Duodenal mucosa (tissue), 2 donors: Measurements from ENCODE around the gene STON2.
"Not testable (repeated sequence)": the region's sequence is repeated elsewhere in the genome, so short reads cannot be mapped to it uniquely, and the experiment has no call there.

Experiments used
- H3K27ac ChIP-seq: one replicate; pipeline ENCODE4 v1.7.0; 2013; ENCODE audit warnings: low read depth, low read length
- H3K27me3 ChIP-seq, 2 donors: one replicate each; pipeline ENCODE4 v1.7.0; 2013; ENCODE audit warnings: low read length in 2 of 2, control low read depth in 1 of 2; ENCODE audit not compliant: insufficient read depth in 2 of 2, control insufficient read depth in 1 of 2
- H3K36me3 ChIP-seq, 2 donors: one replicate each; pipeline ENCODE4 v1.7.0; 2013; ENCODE audit warnings: low read length in 2 of 2, control low read depth in 1 of 2; ENCODE audit not compliant: insufficient read depth in 2 of 2, control insufficient read depth in 1 of 2
- H3K4me1 ChIP-seq, 2 donors: one replicate each; pipeline ENCODE4 v1.7.0; 2013; ENCODE audit warnings: low read length in 2 of 2, control low read depth in 1 of 2; ENCODE audit not compliant: insufficient read depth in 2 of 2, control insufficient read depth in 1 of 2
- H3K4me3 ChIP-seq, 2 donors: one replicate each; pipeline ENCODE4 v1.7.0; 2013; ENCODE audit warnings: low read length in 2 of 2, low read depth in 1 of 2
- H3K9ac ChIP-seq, 2 donors: one replicate each; pipeline ENCODE4 v1.7.0; 2013; ENCODE audit warnings: low read length in 2 of 2, low read depth in 1 of 2
- H3K9me3 ChIP-seq, 2 donors: one replicate each; pipeline ENCODE4 v1.7.0; 2013; ENCODE audit warnings: low read length in 2 of 2, control low read depth in 1 of 2; ENCODE audit not compliant: control insufficient read depth in 1 of 2

The STON2 gene

DNA sequence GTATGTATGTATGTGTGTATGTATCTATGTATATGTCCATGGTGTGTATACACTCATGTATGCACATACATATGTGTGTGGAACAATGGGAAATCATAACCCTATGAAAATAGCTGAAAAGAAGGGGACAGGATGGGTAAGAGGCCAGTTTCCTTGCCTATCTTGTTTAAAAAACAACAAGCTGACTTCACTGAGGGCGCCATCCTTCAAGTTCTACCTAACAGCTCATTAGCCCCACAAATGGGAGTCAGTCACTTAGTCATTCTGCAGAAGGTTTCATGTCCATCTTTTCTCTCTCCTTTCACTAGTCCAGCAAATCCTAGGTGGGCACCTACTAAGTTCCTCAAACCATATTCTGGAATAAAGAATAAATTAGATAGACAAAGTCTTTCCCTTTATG lies 14.7 kb downstream of the STON2 start:
- no peaks in the 10 kb centered on the region for H3K27me3 ChIP-seq
- H3K4me1 ChIP-seq: no peaks in the 10 kb centered on the region
- H3K36me3 ChIP-seq: no peaks in the 10 kb centered on the region
- H3K9me3 ChIP-seq: no peaks in the 10 kb centered on the region
- H3K4me3 ChIP-seq: no peak overlapping the region
- H3K9ac ChIP-seq: no peak overlapping the region
- no peak overlapping the region for H3K27ac ChIP-seq

DNA sequence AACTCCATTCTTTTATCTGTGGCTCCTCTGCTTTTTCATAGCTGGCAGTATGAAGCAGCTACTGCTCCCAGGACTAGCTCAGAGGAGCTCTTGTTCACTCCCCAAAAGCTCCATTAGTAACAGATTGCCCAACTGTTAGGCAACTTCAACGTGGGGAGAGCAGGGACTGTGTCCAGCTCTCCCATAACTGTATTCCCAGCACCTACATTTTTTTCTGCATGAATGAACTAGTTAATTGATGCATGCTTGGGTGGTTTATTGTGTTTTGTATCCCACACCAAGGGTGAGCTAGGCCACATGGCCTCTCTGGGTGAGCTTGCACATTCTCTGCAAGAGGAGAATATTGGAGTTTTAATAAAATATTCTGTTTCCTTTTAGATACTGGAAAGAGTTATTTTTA lies 15.2 kb downstream of the STON2 start:
- no peaks in the 10 kb centered on the region for H3K27me3 ChIP-seq
- H3K9ac ChIP-seq: no peak overlapping the region
- H3K4me3 ChIP-seq: no peak overlapping the region
- no peak overlapping the region for H3K27ac ChIP-seq
- H3K9me3 ChIP-seq: no peaks in the 10 kb centered on the region
- no peaks in the 10 kb centered on the region for H3K4me1 ChIP-seq
- no peaks in the 10 kb centered on the region for H3K36me3 ChIP-seq

DNA sequence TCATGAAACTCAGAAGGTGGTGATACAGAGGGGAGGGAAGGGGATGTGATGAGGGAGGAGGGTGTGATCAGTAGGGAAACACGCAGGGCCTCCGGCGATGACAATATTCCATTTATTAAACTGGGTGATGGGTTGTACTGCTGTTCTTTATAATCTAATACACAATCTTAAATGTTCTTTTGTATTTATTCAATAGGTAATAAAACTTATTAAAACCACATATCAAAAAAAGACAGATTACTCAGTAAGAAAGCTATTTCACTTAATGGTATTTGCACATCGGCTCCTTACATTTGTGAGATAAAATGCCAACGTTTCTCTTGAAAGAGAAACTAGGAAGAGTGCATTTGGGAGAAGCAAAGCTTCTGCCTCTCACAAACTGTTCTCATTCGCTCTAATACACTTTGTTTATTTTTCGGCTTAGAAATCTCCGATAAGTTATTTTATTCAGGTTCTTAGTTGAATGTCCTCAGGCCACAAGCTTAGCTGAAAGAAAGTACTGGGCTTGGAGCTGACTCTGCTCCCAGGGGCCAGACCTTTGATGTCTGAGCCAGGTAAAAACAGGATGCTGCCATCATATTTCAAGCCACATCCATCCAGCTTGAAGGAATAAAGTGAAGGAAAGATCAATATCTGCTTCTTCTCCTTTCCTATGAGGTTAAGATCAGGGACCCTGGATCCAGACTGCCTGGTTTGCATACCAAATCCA lies 17.5 kb downstream of the STON2 start:
- Histone ChIP-seq H3K4me3 (no peak overlapping the region), H3K27ac (no peak overlapping the region), H3K27me3 (no peaks in the 10 kb centered on the region), H3K9ac (no peak overlapping the region), H3K36me3 (no peaks in the 10 kb centered on the region), H3K4me1 (no peaks in the 10 kb centered on the region), H3K9me3 (no peaks in the 10 kb centered on the region)

DNA sequence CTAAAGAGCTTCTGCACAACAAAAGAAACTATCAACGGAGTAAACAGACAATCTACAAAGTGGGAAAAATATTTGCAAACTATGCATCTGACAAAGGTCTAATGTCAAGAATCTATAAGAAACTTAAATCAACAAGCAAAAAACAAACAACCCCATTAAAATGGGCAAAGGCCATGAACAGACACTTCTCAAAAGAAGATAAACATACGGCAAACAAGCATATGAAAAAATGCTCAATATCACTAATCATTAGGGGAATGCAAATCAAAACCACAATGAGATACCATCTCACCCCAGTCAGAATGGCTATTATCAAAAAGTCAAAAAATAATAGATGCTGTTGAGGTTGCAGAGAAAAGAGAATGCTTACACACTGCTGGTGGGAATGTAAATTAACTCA lies 20.1 kb downstream of the STON2 start:
- H3K4me1 ChIP-seq, H3K27me3 ChIP-seq, H3K27ac ChIP-seq, H3K4me3 ChIP-seq, H3K36me3 ChIP-seq, H3K9ac ChIP-seq, H3K9me3 ChIP-seq: not testable (repeated sequence)

DNA sequence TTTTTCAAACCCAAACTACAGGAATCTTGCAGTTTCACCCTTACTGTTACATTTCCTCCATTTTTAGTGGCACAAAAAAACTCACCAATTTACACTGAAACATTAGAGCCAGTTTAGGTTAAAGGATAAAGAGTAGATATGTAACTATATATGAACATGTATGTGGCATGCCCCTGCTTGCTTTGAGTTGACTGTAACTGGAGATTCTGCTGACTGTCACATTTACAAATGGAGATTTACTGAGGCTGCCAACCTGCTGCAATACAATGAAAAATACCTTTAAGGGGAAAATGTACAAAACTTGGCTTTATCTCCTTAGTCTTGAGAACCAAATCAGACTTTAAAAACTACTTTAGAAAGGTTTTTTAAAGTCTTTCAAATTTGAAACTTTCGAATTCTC lies 28.3 kb downstream of the STON2 start:
- Histone ChIP-seq H3K27me3 (no peaks in the 10 kb centered on the region), H3K36me3 (no peaks in the 10 kb centered on the region), H3K27ac (no peak overlapping the region)

DNA sequence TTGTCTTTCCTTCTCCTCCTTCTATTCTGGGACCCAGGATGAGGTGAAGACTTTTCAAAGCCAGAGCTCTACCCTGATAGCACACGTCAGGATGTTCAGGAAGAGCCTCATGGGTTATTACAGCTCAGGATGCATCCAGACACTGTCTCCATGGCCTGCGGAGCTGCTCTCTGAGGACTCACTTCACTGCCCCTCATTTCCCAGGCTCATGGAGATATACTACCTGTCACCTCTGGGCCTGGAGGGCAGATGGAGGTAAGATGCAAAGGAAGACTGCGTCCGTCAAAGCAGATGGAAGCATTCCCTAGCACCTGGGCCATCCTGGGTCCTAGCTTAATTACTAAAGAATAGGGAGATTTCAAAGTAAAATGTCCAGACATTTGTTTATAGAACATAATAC lies 32.6 kb downstream of the STON2 start:
- H3K27me3 ChIP-seq: no peaks in the 10 kb centered on the region
- H3K36me3 ChIP-seq: no peaks in the 10 kb centered on the region
- no peaks in the 10 kb centered on the region for H3K9me3 ChIP-seq
- H3K9ac ChIP-seq: no peak overlapping the region
- no peaks in the 10 kb centered on the region for H3K4me1 ChIP-seq
- H3K27ac ChIP-seq: no peak overlapping the region
- H3K4me3 ChIP-seq: no peak overlapping the region

More for the DNA sequence above, 28.3 kb downstream of the STON2 start:
- Histone ChIP-seq H3K9ac (no peak overlapping the region), H3K9me3 (no peaks in the 10 kb centered on the region), H3K4me3 (no peak overlapping the region), H3K4me1 (no peaks in the 10 kb centered on the region)

DNA sequence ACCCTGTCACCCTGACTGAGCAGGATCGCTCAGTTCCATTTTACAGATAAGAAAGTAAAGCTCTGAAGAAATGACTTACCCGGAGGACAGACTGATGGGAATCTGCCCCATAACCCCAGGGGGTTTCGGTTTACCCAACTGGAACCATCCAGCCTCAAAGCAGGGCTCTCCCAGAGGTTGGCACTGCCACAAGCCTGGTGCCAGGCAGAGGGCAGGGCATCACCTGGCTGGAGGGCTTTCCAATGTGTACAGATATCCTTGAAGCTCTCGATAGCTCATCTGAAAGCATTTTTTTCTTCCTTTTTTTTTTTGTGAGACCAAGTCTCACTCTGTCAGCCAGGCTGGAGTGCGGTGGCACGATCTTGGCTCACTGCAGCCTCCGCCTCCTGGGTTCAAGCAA lies 33.2 kb downstream of the STON2 start:
- no peaks in the 10 kb centered on the region for H3K4me1 ChIP-seq
- H3K9ac ChIP-seq: no peak overlapping the region
- H3K4me3 ChIP-seq: no peak overlapping the region
- H3K9me3 ChIP-seq: no peaks in the 10 kb centered on the region
- H3K27me3 ChIP-seq: no peaks in the 10 kb centered on the region
- H3K27ac ChIP-seq: no peak overlapping the region
- no peaks in the 10 kb centered on the region for H3K36me3 ChIP-seq

DNA sequence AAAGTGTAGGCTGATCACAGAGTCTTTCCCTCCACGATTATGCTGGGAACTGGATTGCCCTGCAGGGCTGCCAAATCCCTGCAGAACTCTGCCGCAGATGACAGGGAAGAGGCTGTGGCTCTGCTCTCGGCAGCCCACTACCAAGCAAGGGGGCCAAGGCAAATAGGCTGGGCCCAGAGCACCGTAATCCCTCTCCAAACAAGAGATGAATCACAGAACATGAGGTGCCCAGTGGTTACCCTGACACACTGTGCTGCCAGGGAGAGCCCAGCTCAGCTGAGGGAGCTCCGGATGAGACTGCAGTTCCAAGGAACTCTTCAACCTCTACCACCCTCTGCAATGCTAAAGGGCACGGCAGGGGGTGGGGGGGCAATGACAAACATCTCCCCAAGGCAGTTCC lies 33.9 kb downstream of the STON2 start:
- no peak overlapping the region for H3K27ac ChIP-seq
- H3K36me3 ChIP-seq: no peaks in the 10 kb centered on the region
- H3K27me3 ChIP-seq: no peaks in the 10 kb centered on the region
- H3K4me1 ChIP-seq: no peaks in the 10 kb centered on the region
- H3K9ac ChIP-seq: no peak overlapping the region
- H3K4me3 ChIP-seq: no peak overlapping the region
- no peaks in the 10 kb centered on the region for H3K9me3 ChIP-seq

DNA sequence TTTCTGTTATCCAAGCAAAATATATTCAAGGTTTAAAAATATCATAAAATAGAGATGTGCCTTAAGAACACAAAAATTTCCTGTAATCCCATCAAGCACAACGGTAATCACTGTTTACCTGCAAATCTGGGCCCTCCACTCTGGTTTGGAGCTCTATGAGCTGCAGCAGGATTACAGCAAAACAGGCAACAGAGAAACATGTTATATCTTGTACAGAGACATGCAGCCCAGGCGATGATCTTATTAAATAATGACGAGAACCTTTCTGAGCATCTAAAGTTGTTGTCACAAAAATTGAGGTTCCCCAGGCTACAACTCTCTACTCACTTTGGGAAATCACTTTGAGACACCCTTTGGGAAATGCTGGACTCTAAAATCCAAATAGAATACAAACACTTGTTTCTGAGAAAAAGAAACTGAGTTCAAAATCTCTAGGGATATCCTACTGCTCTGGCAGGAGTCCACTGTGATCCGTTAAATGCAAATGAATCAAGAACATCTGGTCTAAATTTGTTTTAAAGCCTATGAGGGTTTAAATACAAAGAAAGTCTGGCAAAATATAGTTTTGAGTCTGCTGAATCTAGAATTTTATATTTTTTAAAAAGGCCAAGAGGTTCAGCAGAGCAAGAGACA lies 36.3 kb downstream of the STON2 start:
- Histone ChIP-seq H3K4me1 (no peaks in the 10 kb centered on the region), H3K36me3 (no peaks in the 10 kb centered on the region), H3K4me3 (no peak overlapping the region), H3K27ac (no peak overlapping the region), H3K9ac (no peak overlapping the region), H3K27me3 (no peaks in the 10 kb centered on the region), H3K9me3 (no peaks in the 10 kb centered on the region)

DNA sequence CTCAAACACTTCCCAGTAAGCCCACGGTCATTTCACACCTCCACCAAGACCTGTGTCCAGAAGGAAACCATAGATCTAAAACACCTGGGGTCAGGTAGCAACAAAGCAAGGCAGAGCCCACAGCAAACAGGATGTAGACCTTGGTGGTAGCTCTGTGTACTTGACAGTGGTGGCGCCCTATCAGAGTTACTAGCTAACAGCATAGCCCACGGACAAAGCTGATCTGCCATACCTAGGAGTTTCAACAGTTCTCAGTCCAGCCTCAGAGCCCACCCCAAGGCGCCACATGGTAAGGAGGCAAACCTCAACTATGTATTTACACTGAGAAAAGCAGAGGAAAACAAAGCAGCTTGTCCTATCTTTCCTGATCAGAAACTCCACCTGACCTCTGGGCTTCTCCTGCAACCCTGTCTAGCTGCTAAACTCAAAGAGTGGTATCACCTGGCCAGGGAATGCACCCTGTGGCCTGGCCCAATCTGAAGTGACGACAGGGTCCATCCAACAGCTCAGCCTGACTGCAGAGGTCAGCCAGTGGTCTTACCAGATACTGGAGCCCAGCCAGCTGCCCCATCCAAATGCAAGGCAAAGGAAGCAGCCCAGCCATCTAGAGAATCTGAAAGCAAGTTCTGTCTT lies 46.3 kb downstream of the STON2 start:
- H3K4me1 ChIP-seq: no peaks in the 10 kb centered on the region
- H3K36me3 ChIP-seq: no peaks in the 10 kb centered on the region

More for the DNA sequence above, 46.3 kb downstream of the STON2 start:
- Histone ChIP-seq H3K9me3 (peaks cover 0 to 4% of the 10 kb centered on the region in 2 donors), H3K27me3 (no peaks in the 10 kb centered on the region), H3K4me3 (no peak overlapping the region), H3K9ac (no peak overlapping the region), H3K27ac (no peak overlapping the region)
